ENCODE data around the gene FCN1.

Gene FCN1

DNA sequence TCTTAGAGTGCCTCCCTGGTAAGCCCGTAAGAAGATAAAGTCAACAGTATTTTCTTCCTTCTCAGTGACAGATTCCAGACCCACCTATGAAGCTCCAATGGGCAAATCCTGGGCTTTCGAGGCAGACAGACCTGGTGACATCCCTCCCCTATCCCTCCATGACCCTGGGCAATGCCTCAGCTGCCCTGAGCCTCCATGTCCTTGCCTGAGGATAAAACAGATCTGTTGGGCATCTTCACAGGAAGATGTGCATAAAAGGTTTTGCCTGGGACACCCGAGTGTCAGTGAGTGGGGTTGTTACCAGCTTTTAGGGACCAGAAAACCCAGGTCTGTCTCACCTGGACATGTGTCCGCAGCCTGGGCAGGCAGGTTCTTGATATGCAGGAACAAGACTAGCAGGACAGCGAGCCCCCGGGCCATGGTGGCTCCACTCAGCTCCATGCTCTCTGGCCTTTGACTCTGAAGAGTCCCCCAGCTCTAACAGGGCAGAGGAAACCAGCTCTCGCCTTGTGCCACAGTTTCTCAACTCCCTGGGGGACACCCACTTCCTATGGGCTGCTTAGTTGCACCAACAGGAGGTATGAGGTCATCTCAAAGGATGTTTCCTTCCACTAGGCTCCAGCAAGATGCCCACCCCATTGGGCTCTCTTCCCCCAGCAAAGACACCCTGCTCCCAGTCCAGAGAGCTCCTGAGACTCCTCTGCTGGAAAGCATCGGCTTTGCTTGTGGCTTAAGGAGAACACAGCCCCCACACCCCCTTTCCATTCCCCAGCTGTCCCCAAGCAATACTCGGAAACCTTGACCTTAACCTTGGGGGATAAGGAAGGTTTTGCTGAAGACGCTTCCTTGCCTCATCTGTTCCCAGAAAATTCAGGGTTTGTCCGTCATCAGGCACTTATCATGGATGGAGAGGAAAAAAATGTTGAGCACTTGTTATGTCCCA lies at the start of gene FCN1:
Gene FCN1, minus strand, starts transcription at position 482 of the 943 bp plus-strand sequence. Its CDS starts 41 bp downstream, at position 441.
- Histone ChIP-seq H3K36me3 (ENCODE audit: insufficient read depth, low read length) (no peaks in the 10 kb centered on the region), H3K27ac (no peak within 1 kb of the TSS), H3K9ac (ENCODE audit: insufficient read length) (no peak within 1 kb of the TSS), H3K4me3 (no peak within 1 kb of the TSS), H3K9me3 (ENCODE audit: low read depth, low read length) (no peaks in the 10 kb centered on the region)
- no peak for DNase-seq (ENCODE audit: low read depth, low spot score)
- TF ChIP-seq POLR2AphosphoS5 (IDR thresholded peaks at IDR 0.05; ENCODE audit: borderline replicate concordance, low read depth, low read length) (no peak), EZH2 (IDR thresholded peaks at IDR 0.05) (no peak), FOXP2 (optimal IDR thresholded peaks at IDR 0.05; ENCODE audit: control extremely low read depth, extremely low read length, insufficient read depth) (no peak)

DNA sequence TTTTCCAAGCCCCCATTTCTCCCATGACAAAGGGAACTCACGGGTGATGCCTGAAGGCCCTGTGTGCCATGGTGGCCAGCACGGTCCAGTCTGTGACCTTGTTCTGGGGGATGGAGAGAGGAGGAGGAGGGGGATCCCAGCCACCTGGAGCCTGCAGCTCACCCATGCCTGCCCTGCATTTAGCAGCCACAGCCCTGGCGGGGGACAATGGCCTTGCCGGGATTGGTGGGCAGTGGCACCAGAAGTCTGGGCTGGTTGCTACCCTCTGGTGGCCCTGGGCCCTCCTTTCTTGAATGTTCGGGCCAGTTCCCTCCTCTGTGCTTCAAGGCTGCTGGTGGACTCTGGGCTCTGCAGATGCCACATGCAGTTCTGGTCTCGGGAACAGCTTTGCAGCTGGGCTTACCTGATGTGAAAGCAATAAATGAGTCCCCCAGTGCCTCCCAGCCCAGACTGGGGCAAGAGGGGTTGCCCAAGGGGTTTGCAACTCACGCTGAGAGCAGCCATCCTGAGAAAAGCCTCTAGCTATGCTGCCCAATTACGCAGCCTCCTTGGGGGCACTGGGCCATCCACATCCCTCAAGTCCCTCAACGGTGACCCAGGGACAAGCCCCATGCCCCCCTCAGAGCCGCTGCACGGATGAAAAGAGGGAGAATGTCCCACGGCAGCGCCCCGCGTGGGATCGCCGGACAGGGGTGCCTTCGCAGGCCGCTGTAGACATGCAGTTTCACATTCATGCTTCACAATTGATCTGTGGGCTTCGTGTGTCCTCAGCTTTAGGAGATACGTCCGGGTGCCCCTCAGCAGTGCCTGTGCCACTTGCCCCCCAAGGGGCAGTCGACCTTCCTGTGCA lies 49.2 kb upstream of the FCN1 start:
- DNase-seq (ENCODE audit: low read depth, low spot score) = no peak
- H3K36me3 ChIP-seq (ENCODE audit: insufficient read depth, low read length) = no peaks in the 10 kb centered on the region
- no peak overlapping the region for H3K9ac ChIP-seq (ENCODE audit: insufficient read length)
- no peak overlapping the region for H3K27ac ChIP-seq
- no peaks in the 10 kb centered on the region for H3K9me3 ChIP-seq (ENCODE audit: low read depth, low read length)
- TF ChIP-seq FOXP2 (optimal IDR thresholded peaks at IDR 0.05; ENCODE audit: control extremely low read depth, extremely low read length, insufficient read depth) = no peak
- H3K4me3 ChIP-seq = no peak overlapping the region

- H3K9ac ChIP-seq (ENCODE audit: insufficient read length) = no peak overlapping the region
- H3K27ac ChIP-seq = no peak overlapping the region
- DNase-seq (ENCODE audit: low read depth, low spot score) = no peak
Observed at GRCh38 chr9:134966270-134966669, 48.6 kb upstream of the FCN1 start.

DNA sequence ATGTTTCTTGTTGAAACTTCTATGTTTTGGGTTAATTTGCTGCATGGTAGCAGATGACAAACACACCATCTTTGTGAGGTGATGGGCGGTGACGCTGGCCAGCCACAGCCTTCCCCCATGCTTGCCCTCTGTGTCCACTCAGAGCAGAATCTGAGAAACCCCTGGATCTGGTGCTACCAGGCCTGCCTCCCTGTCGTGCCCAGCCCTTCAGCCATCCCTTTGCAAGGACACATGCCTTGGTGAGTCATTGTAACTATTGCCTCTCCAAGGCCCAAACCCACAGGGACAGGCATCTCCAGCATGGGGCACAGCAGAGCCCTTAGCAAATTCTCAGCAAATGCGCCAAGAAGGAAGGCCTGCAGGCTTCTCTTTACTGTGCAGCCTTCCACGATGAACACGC lies 48.1 kb upstream of the FCN1 start:
- DNase-seq (ENCODE audit: low read depth, low spot score) = no peak
- H3K9ac ChIP-seq (ENCODE audit: insufficient read length) = no peak overlapping the region
- no peak overlapping the region for H3K27ac ChIP-seq
- no peaks in the 10 kb centered on the region for H3K36me3 ChIP-seq (ENCODE audit: insufficient read depth, low read length)
- no peak overlapping the region for H3K4me3 ChIP-seq
- TF ChIP-seq POLR2AphosphoS5 (IDR thresholded peaks at IDR 0.05; ENCODE audit: borderline replicate concordance, low read depth, low read length) (no peak), FOXP2 (optimal IDR thresholded peaks at IDR 0.05; ENCODE audit: control extremely low read depth, extremely low read length, insufficient read depth) (no peak), EZH2 (IDR thresholded peaks at IDR 0.05) (no peak)
- no peaks in the 10 kb centered on the region for H3K9me3 ChIP-seq (ENCODE audit: low read depth, low read length)

More at GRCh38 chr9:134966270-134966669, 48.6 kb upstream of the FCN1 start:
- Histone ChIP-seq H3K4me3 (no peak overlapping the region), H3K36me3 (ENCODE audit: insufficient read depth, low read length) (no peaks in the 10 kb centered on the region), H3K9me3 (ENCODE audit: low read depth, low read length) (no peaks in the 10 kb centered on the region)
- TF ChIP-seq EZH2 (IDR thresholded peaks at IDR 0.05) (no peak), FOXP2 (optimal IDR thresholded peaks at IDR 0.05; ENCODE audit: control extremely low read depth, extremely low read length, insufficient read depth) (no peak), POLR2AphosphoS5 (IDR thresholded peaks at IDR 0.05; ENCODE audit: borderline replicate concordance, low read depth, low read length) (no peak)

DNA sequence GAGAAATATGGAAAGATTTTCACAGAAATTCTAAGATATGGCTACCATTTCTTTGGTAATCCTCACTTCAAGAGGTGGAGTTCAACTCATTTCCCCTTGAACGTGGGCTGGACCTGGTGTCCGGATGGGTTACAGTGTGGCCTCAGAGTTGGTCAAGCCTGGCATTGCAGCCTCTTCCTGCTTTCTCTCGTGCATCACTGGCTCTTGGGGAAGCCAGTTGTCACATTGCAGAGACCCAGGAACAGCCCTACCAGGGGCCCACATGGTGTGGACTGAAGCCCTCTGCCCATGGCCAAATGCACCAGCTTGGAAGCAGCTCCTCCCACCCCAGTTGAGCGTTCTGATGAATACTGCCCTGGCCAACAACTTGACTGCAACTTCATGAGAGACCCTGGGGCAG lies 47.7 kb upstream of the FCN1 start:
- H3K4me3 ChIP-seq = no peak overlapping the region
- H3K36me3 ChIP-seq (ENCODE audit: insufficient read depth, low read length) = no peaks in the 10 kb centered on the region
- no peak overlapping the region for H3K9ac ChIP-seq (ENCODE audit: insufficient read length)
- TF ChIP-seq FOXP2 (optimal IDR thresholded peaks at IDR 0.05; ENCODE audit: control extremely low read depth, extremely low read length, insufficient read depth) (no peak), POLR2AphosphoS5 (IDR thresholded peaks at IDR 0.05; ENCODE audit: borderline replicate concordance, low read depth, low read length) (no peak), EZH2 (IDR thresholded peaks at IDR 0.05) (no peak)
- H3K9me3 ChIP-seq (ENCODE audit: low read depth, low read length) = no peaks in the 10 kb centered on the region
- H3K27ac ChIP-seq = no peak overlapping the region
- DNase-seq (ENCODE audit: low read depth, low spot score) = no peak

DNA sequence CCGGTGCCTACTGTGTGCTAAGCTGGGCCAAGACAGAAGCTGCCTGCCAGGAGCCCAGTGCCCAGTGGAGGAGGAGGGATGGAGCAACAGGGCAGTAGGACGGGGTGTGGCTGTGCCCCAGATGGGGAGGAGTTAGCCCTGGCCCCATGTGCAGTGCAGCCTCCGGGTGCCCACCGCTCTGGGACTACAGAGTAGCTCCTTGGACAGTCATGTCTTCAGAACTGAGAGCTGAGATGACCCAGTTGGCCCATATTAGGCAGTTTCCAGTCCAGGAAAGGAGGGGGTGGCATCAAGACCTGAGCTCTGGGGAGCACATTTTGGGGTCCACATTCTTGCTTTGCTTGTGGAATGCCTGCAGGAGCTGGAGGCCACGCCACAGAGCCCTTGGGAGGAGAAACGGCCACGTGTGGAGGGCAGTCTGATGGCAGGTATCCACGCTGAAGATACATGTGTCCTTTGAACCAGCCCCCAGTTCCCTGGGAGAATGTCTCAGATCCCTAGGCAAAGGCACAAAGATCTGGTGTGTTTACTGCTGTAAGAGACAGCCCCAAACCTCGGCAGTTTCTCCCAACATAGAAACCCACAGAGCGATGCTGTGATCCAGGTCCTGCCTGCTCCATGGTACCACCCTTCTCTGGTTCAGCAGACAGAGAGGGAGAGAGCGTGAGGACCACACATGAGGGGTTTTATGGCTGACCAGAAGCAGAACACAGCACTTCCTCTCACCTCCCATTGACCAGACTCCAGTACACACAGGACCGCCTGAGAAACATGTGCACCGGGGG lies 46.8 kb upstream of the FCN1 start:
- Histone ChIP-seq H3K9me3 (ENCODE audit: low read depth, low read length) (no peaks in the 10 kb centered on the region), H3K36me3 (ENCODE audit: insufficient read depth, low read length) (no peaks in the 10 kb centered on the region), H3K9ac (ENCODE audit: insufficient read length) (no peak overlapping the region), H3K4me3 (no peak overlapping the region), H3K27ac (no peak overlapping the region)
- no peak for DNase-seq (ENCODE audit: low read depth, low spot score)
- no peak for TF ChIP-seq FOXP2 (optimal IDR thresholded peaks at IDR 0.05; ENCODE audit: control extremely low read depth, extremely low read length, insufficient read depth)
- TF ChIP-seq EZH2 (IDR thresholded peaks at IDR 0.05) = no peak
- no peak for TF ChIP-seq POLR2AphosphoS5 (IDR thresholded peaks at IDR 0.05; ENCODE audit: borderline replicate concordance, low read depth, low read length)

- no peak overlapping the region for H3K9ac ChIP-seq (ENCODE audit: insufficient read length)
- no peaks in the 10 kb centered on the region for H3K36me3 ChIP-seq (ENCODE audit: insufficient read depth, low read length)
- no peak for DNase-seq (ENCODE audit: low read depth, low spot score)
- H3K4me3 ChIP-seq = no peak overlapping the region
- TF ChIP-seq EZH2 (IDR thresholded peaks at IDR 0.05) (no peak), FOXP2 (optimal IDR thresholded peaks at IDR 0.05; ENCODE audit: control extremely low read depth, extremely low read length, insufficient read depth) (no peak), POLR2AphosphoS5 (IDR thresholded peaks at IDR 0.05; ENCODE audit: borderline replicate concordance, low read depth, low read length) (no peak)
- no peak overlapping the region for H3K27ac ChIP-seq
- no peaks in the 10 kb centered on the region for H3K9me3 ChIP-seq (ENCODE audit: low read depth, low read length)
Observed at GRCh38 chr9:134963546-134963945, 45.8 kb upstream of the FCN1 start.

Data from SK-N-MC (cell line).